ENCODE results near the gene FAM81B. TPM values are rescaled to one million over a fixed set of nuclear protein-coding genes. Genes with fewer than 3 reads are reported as not detected.

The FAM81B gene
- total and polyA plus RNA-seq, 2 of the 4 experiments (the other 2 are of a cell fraction), result not detected

DNA sequence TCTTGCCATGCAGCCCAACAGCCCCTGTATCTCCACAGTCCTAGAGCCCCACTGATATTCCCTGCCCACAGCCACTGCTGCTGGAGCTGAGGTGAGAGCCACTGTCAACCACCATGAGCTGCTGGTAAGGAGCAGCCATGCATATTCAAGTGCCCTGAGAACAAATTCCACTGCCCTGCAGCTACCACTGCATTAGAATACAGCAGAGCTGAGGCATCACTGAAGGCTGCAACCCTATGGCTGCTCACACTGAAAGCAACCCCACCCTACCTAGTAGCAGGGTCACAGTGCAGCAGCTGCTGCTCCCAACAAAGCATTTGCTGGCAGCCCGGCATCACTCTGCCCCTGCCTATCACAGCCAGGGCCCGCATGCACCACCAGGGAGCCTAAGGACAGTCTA, 95.0 kb downstream of the FAM81B start:
- no peak for TF ChIP-seq MAZ (IDR thresholded peaks at IDR 0.05; ENCODE audit: borderline replicate concordance, low read depth, low read length)
- TF ChIP-seq, protein P1, sequence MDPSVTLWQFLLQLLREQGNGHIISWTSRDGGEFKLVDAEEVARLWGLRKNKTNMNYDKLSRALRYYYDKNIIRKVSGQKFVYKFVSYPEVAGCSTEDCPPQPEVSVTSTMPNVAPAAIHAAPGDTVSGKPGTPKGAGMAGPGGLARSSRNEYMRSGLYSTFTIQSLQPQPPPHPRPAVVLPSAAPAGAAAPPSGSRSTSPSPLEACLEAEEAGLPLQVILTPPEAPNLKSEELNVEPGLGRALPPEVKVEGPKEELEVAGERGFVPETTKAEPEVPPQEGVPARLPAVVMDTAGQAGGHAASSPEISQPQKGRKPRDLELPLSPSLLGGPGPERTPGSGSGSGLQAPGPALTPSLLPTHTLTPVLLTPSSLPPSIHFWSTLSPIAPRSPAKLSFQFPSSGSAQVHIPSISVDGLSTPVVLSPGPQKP (IDR thresholded peaks at IDR 0.05; ENCODE audit: borderline replicate concordance, low read depth, low read length), result no peak
- TF ChIP-seq RFX5 (IDR thresholded peaks at IDR 0.05; ENCODE audit: low read depth, low read length), result no peak
- no peak for TF ChIP-seq CTCF (conservative IDR thresholded peaks at IDR 0.05; ENCODE audit: low read depth, low read length)
- TF ChIP-seq USF2 (IDR thresholded peaks at IDR 0.05; ENCODE audit: low read depth, low read length), result no peak
- no peak for TF ChIP-seq MXI1 (IDR thresholded peaks at IDR 0.05; ENCODE audit: borderline replicate concordance, low read depth, low read length)
- TF ChIP-seq RCOR1 (IDR thresholded peaks at IDR 0.05; ENCODE audit: insufficient replicate concordance, low read length), result no peak
- TF ChIP-seq SMC3 (IDR thresholded peaks at IDR 0.05; ENCODE audit: low read depth, low read length), result no peak
- TF ChIP-seq CEBPB (IDR thresholded peaks at IDR 0.05; ENCODE audit: low read depth, low read length), result no peak
- no peak for TF ChIP-seq FOS (IDR thresholded peaks at IDR 0.05; ENCODE audit: low read depth, low read length)
- no peak for TF ChIP-seq BHLHE40 (IDR thresholded peaks at IDR 0.05; ENCODE audit: low read depth, low read length)
- no peak for TF ChIP-seq RAD21 (IDR thresholded peaks at IDR 0.05; ENCODE audit: low read length)
- TF ChIP-seq POLR2A (IDR thresholded peaks at IDR 0.05; ENCODE audit: low read depth, low read length), result no peak
- TF ChIP-seq CHD1 (IDR thresholded peaks at IDR 0.05; ENCODE audit: low read depth, low read length), result no peak
- no peak for TF ChIP-seq NFE2L2 (IDR thresholded peaks at IDR 0.05; ENCODE audit: low read depth, low read length)
- TF ChIP-seq MAFK (IDR thresholded peaks at IDR 0.05; ENCODE audit: low read depth, low read length), result no peak
- no peak overlapping the region for H2AK9ac ChIP-seq (replicated peaks; ENCODE audit: low read depth, low read length, poor library complexity)
- no peak overlapping the region for H3K9ac ChIP-seq (ENCODE audit: low read depth, low read length)
- H2BK5ac ChIP-seq (ENCODE audit: low read depth, low read length, poor library complexity, severe bottlenecking), result no peak overlapping the region
- no peak overlapping the region for H2BK120ac ChIP-seq (ENCODE audit: low read depth, low read length)
- H3K27me3 ChIP-seq (ENCODE audit: control insufficient read depth, insufficient read depth, low read length), result no peaks in the 10 kb centered on the region
- no peak overlapping the region for H2AK5ac ChIP-seq (ENCODE audit: low read depth, low read length)
- no TSS peak for BruUV-seq (replicated peaks)
- DNase-seq (no peak), ATAC-seq (ENCODE audit: low read depth) (no peak)
- no peak overlapping the region for H2BK15ac ChIP-seq (ENCODE audit: low read depth, low read length)
- H2BK20ac ChIP-seq (ENCODE audit: low read depth, low read length), result no peak overlapping the region
- ChIA-PET POLR2A (ENCODE audit: unreplicated experiment) (no interaction called here), CTCF (no interaction called here)
- no peak overlapping the region for H3K23ac ChIP-seq (ENCODE audit: low read depth, low read length)
- dilution Hi-C loops (cut with HindIII; ENCODE audit: low sequenced_read_pairs, unreplicated experiment) (no loop called here), intact Hi-C loops (cut with micrococcal nuclease) (no loop called here), in situ Hi-C loops (cut with MboI; ENCODE audit: low sequenced_read_pairs) (no loop called here)
- no peak overlapping the region for H4K8ac ChIP-seq (ENCODE audit: low read depth in 2 of 2, low read length in 2 of 2)
- no peaks in the 10 kb centered on the region for H4K20me1 ChIP-seq (ENCODE audit: insufficient read depth, low read length)
- H3K79me1 ChIP-seq (ENCODE audit: low read depth in 1 of 2, low read length in 2 of 2), result peaks cover 11 to 20% of the 10 kb centered on the region in 2 experiments
- H2AFZ ChIP-seq (replicated peaks; ENCODE audit: low read length, poor library complexity), result no peak overlapping the region
- H3K27ac ChIP-seq (ENCODE audit: insufficient read depth, low read length), result no peak overlapping the region
- no peak overlapping the region for H4K91ac ChIP-seq (ENCODE audit: insufficient read depth, low read depth, low read length)
- H3K4me3 ChIP-seq (ENCODE audit: insufficient read depth, low read depth, low read length), result no peak overlapping the region
- H3K36me3 ChIP-seq (ENCODE audit: control insufficient read depth, insufficient read depth, low read length), result peaks cover 40% of the 10 kb centered on the region
- WGBS, 2 experiments (ENCODE audit: extremely low coverage in 2 of 2, insufficient read length in 1 of 2), result 88% methylated on average over 1 of the region's 2 CpGs; no CpG with 5 or more reads in 1 of the 2 experiments
- H3K4me1 ChIP-seq (ENCODE audit: control insufficient read depth, insufficient read depth, low read length), result no peaks in the 10 kb centered on the region
- no peak overlapping the region for H4K5ac ChIP-seq (ENCODE audit: low read depth, low read length)
- H3K9me1 ChIP-seq (ENCODE audit: insufficient read depth, low read length), result no peaks in the 10 kb centered on the region
- no peak overlapping the region for H3K4ac ChIP-seq (ENCODE audit: low read depth, low read length)
- no peak overlapping the region for H3K18ac ChIP-seq (ENCODE audit: low read depth, low read length)
- H3K56ac ChIP-seq (ENCODE audit: extremely low read depth, insufficient read depth, low read length), result no peak overlapping the region
- H3K14ac ChIP-seq (replicated peaks; ENCODE audit: low read depth, low read length), result no peak overlapping the region
- H3K9me3 ChIP-seq (ENCODE audit: control insufficient read depth, insufficient read depth, low read length), result peaks cover 6% of the 10 kb centered on the region
- no peak overlapping the region for H3K4me2 ChIP-seq (ENCODE audit: low read depth, low read length)

All from IMR-90 (cell line).